Lung (tissue), 12 donors: ENCODE measurements around the gene SLC2A9. TPM values are rescaled to one million over a fixed set of nuclear protein-coding genes. Genes with fewer than 3 reads are reported as not detected.

Experiments used
- ATAC-seq: fragments of 200-7000 bp; cut with Tn5 transposase; one replicate; pipeline ENCODE4 v1.9.1; 2020; ENCODE audit warnings: moderate number of reproducible peaks; ENCODE audit not compliant: insufficient read depth, low FRiP score
- DNase-seq, 3 donors: peaks; one replicate each; pipeline ENCODE4 v3.0.0-alpha.2; 2013 to 2017
- H3K27ac ChIP-seq, 2 donors: one replicate each; pipeline ENCODE4 v1.5.1; 2013; ENCODE audit warnings: mild to moderate bottlenecking in 2 of 2, moderate library complexity in 2 of 2, control low read depth in 1 of 2, inconsistent platforms in 1 of 2, low read depth in 1 of 2, low read length in 1 of 2
- H3K27me3 ChIP-seq, 3 donors: one replicate each; pipeline ENCODE4 v1.5.1; 2013; ENCODE audit warnings: low read length in 2 of 3; ENCODE audit not compliant: control insufficient read depth in 3 of 3, insufficient read depth in 3 of 3
- H3K36me3 ChIP-seq, 4 donors: one replicate each; pipeline ENCODE4 v1.5.1; 2013; ENCODE audit warnings: low read length in 4 of 4, mild to moderate bottlenecking in 1 of 4, moderate library complexity in 1 of 4; ENCODE audit not compliant: control insufficient read depth in 4 of 4, insufficient read depth in 4 of 4
- H3K4me1 ChIP-seq, 5 donors: one replicate each; pipeline ENCODE4 v1.5.1; 2013; ENCODE audit warnings: low read length in 5 of 5, mild to moderate bottlenecking in 2 of 5, moderate library complexity in 1 of 5; ENCODE audit not compliant: control insufficient read depth in 5 of 5, insufficient read depth in 5 of 5
- H3K4me3 ChIP-seq: one replicate; pipeline ENCODE4 v1.5.1; 2013; ENCODE audit warnings: mild to moderate bottlenecking, control low read depth, moderate library complexity
- H3K9ac ChIP-seq, 2 donors: one replicate each; pipeline ENCODE4 v1.5.1; 2013; ENCODE audit warnings: low read length in 2 of 2, control low read depth in 1 of 2; ENCODE audit not compliant: insufficient read depth in 1 of 2
- H3K9me3 ChIP-seq, 4 donors: one replicate each; pipeline ENCODE4 v1.5.1; 2013; ENCODE audit warnings: low read length in 3 of 4, mild to moderate bottlenecking in 1 of 4, moderate library complexity in 1 of 4; ENCODE audit not compliant: control insufficient read depth in 4 of 4, insufficient read depth in 3 of 4
- CTCF ChIP-seq: IDR thresholded peaks from 2 replicates; pipeline ENCODE4 v1.5.1; 2012; ENCODE audit warnings: mild to moderate bottlenecking; ENCODE audit errors: control extremely low read depth, extremely low read depth
- WGBS, 2 donors: extraction: QIAGEN DNeasy Blood & Tissue Kit; methylation state at CpG; one replicate each; pipeline ENCODE4 v1.1.7; 2013; 5-methylcytosine and 5-hydroxymethylcytosine counted together
- polyA plus RNA-seq, 2 donors: library from polyadenylated mRNA; stranded (reverse); fragments of 200-250 nt; gene quantifications; one replicate each; pipeline ENCODE4 v1.2.1, GENCODE V29; 2013
- total RNA-seq, 2 donors: library from RNA; depleted of rRNA in 1 of 2; stranded (reverse); fragments of >200 nt in 1 of 2; gene quantifications; one replicate each; pipeline ENCODE4 v1.2.1, GENCODE V29; 2014 to 2021
- donor health status: control.
- donor health status: control.
- donor health status: Bipolar disorder and iron deficiency.
- donor health status: healthy.
- donor health status: DM: yes; HTN: yes; CAD: no.

The SLC2A9 gene
- total and polyA plus RNA-seq, 4 donors, result 2.9 to 18.6 (median 7.6) TPM

- TF ChIP-seq CTCF, result no peak
- Histone ChIP-seq H3K4me1 (peaks cover 0 to 24% (median 3%) of the 10 kb centered on the region in 5 donors), H3K9me3 (no peaks in the 10 kb centered on the region), H3K27me3 (no peaks in the 10 kb centered on the region), H3K9ac (peak overlapping the region in 1 of 2 donors; percentile 48), H3K36me3 (no peaks in the 10 kb centered on the region), H3K27ac (peak overlapping the region; percentile 80 to 87), H3K4me3 (no peak overlapping the region)
- ATAC-seq, result no peak
- 67 to 78% methylated on average over 9 of the region's 9 CpGs for WGBS, 2 donors
- no peak for DNase-seq
Measured at GRCh38 chr4:10019521-10020051, 1.7 kb downstream of the SLC2A9 start.

- ATAC-seq (peak; percentile 95), DNase-seq (peak; percentile 96 to 98 (median 97))
- H3K27me3 ChIP-seq, result no peaks in the 10 kb centered on the region
- peak; percentile 99 for TF ChIP-seq CTCF
- WGBS, 2 donors, result 4 to 5% methylated on average over 52 of the region's 52 CpGs
- no peaks in the 10 kb centered on the region for H3K36me3 ChIP-seq
- peak overlapping the region; percentile 80 to 87 for H3K27ac ChIP-seq
- H3K9me3 ChIP-seq, result no peaks in the 10 kb centered on the region
- no peak overlapping the region for H3K4me3 ChIP-seq
- peak overlapping the region; percentile 31 to 48 for H3K9ac ChIP-seq
- H3K4me1 ChIP-seq, result peaks cover 0 to 22% (median 3%) of the 10 kb centered on the region in 5 donors
Measured at GRCh38 chr4:10018818-10019461, 2.4 kb downstream of the SLC2A9 start.

- Histone ChIP-seq H3K4me3 (no peak overlapping the region), H3K27me3 (no peaks in the 10 kb centered on the region), H3K9ac (no peak overlapping the region), H3K27ac (no peak overlapping the region), H3K36me3 (peaks cover 0 to 1% (median 0%) of the 10 kb centered on the region in 4 donors), H3K9me3 (no peaks in the 10 kb centered on the region), H3K4me1 (peaks cover 0 to 19% (median 3%) of the 10 kb centered on the region in 5 donors)
- 94 to 96% methylated on average over 11 of the region's 11 CpGs for WGBS, 2 donors
- TF ChIP-seq CTCF, result no peak
- DNase-seq (no peak), ATAC-seq (no peak)
Measured at GRCh38 chr4:10017037-10017893, 4.0 kb downstream of the SLC2A9 start.
